Stimulated activated CD8-positive, alpha-beta memory T cell treated with anti-CD3 and anti-CD28 coated beads, Interleukin-15, amount 100 ng/mL, for 48 hours (primary cell): ENCODE data around the gene POLN.
"Not testable (repeated sequence)": the region's sequence is repeated elsewhere in the genome, so short reads cannot be mapped to it uniquely, and the experiment has no call there.

Experiments
- DNase-seq, 2 donors: peaks; one replicate each; pipeline ENCODE4 v3.0.0-alpha.2; 2020; ENCODE audit warnings: low read depth in 2 of 2

POLN gene

DNA sequence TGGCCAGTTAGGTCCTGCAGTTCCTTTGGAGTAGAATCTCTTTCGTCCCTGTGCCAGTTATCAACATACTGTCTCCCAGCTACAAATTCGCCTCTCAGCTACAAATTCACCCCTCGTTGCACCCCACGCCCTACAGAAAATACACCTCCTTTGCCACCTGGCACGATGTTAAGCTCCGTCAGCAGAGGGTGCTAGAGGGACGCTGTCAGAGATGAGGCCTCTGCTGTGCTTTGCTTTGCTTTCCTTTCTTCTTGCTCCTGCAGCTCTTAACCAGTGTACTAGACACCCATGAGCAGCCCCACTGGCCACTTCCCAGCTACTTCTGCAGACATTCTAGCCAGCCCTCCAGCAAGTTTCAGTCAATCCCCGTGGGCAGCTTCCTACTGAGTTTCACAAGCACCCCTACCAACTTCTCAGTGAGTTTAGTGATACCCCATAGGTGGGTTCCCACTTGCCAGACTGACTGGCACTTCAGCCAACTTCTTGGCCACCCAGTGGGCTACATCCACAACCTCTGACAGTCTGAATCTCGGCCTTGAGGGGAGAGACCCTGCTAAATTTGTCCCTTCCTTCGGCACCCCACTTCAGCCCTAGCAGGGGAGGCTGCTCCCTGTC is 21.8 kb downstream of the POLN start:
- DNase-seq = peak; percentile 44 to 53

DNA sequence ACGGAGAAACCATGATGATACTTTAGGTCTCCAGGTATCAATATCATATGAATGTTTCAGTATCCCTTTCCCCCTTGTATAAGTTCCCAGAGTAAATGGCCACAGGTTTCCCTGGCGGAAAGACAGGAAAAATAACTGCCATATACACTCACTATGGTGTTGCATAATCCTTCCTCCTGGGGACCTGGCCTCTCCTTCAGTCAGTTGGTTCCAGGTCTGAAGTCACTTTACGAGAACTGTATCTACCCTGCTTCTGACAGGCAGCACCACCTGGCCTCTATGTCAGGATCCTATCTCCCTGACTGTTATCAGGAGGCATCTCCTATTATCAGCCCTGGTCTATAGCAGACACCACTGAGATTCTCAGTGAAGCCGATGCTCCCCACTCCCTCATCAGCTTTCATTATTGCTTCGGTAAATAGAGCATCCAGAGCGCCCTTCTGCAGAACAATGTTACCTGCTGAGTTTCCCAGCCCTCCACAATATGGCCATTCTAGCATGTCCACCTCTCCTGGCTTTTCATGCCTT is 22.6 kb downstream of the POLN start:
- DNase-seq = no peak

DNA sequence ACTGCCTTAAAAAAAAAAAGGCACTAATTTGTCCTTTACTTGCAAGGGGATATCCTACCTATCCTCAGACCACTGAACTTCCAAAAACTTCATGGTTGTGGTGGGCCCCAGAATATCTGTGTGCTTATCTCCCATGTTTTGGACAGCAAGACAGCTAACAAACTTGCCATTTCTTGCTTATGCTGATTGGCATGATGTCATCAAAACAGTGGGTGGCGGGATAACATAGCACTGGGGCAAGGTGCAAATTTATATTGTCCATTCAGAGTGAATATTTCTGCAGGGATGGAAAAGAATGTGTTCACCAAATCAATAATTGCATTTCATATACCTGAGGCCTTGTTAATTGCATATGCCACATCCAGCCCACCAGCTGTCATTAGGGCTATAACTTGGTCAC is 23.5 kb downstream of the POLN start:
- no peak for DNase-seq

DNA sequence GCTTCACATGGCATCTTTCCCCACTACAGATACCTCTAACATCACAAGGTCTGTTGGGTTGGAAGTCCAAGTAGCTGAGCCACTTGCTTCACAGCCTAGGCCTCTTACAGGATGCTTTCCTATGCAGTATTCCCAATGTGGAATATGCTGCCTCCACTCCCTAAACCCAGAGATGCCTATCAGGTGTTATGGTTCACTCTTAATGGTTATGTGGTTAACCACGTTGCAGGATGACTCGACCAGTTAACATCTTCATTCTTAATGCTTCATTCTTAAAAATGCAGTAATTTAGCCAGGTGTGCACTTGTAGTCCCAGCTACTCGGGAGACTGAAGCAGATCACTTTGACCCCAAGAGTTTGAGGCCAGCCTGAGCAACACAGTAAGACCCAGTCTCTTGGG is 24.2 kb downstream of the POLN start:
- no peak for DNase-seq

DNA sequence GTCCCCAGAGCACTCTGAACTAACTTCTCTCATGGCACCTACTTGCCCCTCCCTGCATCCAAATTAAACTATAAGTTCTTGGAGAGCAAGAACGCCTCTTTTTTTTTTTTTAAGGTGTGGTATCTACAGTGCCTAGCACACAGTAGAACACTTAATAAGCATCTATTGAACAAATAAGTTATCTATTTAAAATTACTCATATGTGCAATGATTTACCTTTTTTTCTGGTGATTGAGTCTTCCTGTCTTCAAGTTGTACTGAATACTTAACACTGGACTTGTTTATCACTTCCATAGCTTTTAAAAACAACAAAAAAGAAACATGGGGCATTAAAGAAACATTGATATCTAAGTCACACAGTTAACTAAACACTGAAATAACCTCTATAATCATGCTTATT is 29.1 kb downstream of the POLN start:
- no peak for DNase-seq

DNA sequence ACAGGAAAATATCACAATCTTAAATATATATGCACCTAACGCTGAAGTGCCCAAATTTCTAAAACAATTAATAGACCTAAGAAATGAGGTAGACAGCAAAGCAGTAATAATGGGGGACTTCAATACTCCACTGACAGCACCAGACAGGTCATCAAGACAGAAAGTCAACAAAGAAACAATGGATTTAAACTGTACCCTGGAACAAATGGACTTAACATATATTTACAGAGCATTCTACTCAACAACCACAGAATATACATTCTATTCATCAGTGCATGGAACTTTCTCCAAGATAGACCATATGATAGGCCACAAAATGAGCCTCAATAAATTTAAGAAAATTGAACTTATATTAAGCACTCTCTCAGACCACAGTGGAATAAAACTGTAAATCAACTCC is 39.1 kb downstream of the POLN start:
- not testable (repeated sequence) for DNase-seq

DNA sequence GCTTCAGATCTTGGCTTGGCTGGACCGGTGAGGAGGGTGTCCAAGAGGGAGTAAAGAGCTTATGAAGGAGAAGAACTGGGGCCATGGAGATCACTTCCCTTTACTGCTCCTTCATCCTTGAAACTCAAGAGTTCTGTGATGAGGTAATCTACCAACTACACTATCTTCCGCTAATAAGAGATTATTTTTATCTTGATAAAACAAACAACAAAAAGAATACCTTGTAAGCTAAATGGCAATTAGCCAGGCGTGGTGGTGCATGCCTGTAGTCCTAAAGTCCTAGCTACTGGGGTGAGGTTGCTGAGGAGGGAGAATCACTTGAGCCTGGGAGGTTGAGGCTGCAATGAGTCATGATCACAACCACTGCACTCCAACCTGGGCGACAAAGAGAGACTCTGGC is 47.4 kb downstream of the POLN start:
- DNase-seq = no peak

DNA sequence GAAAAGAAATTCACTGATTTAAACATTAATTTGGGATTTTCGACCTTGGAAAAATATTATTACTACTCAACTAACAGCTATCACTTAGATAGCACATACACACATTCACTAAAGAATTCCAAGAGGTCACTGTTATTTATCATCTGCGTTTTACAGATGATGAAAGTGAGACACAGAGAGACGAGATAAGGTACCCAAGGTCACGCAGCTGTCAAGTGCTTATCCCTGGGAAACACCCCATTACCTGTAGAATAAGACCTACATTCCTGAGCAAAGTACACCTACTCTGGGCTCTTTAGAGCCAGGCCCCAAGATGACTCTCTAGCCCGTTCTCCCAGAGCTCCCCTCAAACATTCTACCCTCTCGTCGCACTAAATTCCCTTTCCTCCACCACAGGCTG is 48.6 kb downstream of the POLN start:
- no peak for DNase-seq

DNA sequence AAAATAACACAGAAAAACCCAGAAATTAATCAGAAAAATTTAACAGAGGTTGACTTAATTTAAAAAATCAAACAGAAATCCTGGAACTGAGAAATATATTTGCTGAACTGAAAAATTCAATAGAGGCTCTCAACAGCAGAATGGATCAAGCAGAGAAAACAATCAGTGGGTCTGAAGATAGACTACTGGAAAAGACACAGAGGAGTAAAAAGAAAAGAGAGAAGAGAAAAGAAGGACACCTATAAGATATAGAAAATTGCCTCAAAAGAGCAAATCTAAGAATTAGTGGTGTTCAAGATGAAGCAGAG is 55.1 kb downstream of the POLN start:
- no peak for DNase-seq

DNA sequence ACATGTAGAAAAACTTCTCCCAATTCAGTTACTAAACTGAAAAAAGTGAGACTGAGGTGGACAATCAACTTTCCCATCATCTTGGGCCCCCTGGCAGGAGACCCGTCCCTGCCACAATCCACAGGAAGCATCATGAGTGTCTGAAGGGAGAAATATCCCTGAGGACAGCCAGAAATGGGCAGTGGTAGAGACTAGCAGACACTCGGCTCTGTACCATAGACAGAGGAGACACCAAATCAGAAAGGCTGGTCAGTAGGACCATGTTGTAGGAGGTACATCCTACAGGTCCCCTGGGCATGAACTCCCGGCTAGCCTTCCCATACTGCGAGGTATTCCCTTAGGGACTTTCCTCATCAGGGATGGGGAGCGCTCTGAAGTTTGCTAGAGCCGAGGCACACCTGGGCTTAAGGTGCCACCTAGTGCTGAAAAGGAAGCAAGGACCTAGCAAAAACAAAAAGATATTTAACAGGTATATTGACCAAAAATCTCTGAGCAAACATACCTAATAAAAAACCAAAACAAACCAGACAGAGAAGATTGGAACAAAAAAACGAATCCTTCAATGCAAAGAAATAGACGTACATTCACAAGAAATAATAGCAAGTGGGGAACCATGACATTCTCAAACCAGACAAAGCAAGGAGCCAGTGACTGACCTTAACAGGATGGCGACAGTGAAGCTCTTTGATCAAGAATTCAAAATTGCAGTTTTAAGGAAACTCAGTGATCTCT is 55.6 kb downstream of the POLN start:
- no peak for DNase-seq

DNA sequence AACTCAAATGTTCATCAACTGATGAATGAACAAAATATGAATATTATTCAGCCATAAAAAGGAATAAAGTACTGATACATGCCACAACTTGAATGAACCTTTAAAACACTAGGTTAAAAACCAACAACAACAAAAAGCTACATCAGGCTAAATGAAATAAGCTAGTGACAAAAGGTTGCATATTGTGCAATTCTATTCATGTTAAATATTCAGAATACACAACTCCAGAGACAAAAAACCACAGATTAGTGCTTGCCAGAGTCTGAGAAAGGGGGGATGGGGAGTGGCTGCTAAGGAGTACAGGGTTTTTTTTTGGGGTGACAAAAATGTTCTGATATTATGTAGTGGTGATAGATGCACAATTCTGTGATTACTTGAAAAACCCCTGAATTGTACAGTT is 58.5 kb downstream of the POLN start:
- DNase-seq = no peak

DNA sequence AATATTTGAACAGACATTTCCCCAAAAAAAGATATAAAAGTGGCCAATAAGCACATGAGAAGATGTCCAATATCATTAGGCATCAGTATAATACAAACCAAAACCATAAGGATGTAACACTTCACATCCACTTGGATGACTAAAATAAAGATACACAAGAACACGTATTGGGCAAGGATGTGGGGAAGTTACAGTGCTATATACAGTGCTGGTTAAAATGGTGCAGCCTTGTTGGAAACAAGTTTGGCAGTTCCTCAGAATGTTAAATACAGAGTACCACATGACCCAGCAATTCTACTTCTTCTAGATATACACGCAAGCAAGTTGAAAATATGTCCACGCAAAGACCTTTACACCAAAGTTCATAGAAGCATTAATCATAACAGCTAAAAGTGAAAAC is 58.9 kb downstream of the POLN start:
- no peak for DNase-seq

DNA sequence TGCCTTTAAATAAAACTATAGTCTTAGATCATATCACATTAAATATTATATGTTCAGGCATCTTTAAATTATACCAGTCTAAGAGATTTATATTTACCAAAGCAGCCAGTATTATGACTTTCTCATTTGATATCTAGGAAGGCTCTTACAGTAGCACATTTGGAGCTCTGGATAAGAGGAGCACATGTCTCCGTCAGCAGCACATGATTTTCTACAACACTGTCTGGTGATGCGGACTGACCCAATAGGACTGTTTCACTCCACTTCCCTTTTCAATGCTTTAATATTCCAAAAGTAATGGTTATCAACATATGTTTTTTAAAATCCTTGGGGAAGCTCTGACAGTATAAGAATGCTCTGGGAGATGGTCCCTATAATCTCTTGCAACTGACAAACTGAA is 61.5 kb downstream of the POLN start:
- DNase-seq = no peak

DNA sequence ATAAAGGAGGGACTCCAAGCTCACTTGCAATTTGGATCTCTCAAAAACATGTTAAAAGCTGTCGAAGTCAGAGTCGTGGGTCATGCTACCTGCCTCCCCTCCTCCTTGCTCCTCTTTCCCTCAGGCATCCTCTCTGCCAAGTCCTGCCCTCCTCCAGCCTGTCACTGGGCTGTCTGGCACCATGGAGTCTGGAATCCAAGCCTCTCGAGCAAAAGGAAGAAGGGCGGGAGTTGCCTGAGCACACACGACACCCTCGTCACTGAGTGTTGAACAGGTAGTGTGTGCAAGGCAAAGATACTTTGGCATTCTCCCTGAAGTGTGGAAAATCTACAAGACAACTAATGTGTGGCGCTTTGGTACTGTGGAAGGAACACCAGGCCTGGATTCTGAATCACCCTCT is 62.2 kb downstream of the POLN start:
- DNase-seq = no peak

DNA sequence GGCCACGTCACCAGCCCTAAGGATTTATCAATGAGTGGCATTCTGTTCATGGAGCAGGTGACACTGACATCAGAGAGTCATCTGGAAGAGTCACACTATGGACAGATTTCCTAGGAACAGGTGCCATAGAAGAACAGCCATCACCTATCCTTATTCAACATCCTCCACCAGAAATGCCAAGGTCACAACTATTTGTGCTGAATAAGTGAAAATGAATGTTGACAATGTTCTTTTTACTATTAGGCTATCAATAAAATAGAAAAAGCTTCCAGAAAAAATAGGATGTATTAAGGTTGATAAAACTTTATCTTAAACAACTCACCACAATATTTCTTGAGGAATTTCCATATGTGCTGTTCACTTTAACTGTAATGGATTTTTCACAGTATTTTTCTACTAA is 62.9 kb downstream of the POLN start:
- no peak for DNase-seq

DNA sequence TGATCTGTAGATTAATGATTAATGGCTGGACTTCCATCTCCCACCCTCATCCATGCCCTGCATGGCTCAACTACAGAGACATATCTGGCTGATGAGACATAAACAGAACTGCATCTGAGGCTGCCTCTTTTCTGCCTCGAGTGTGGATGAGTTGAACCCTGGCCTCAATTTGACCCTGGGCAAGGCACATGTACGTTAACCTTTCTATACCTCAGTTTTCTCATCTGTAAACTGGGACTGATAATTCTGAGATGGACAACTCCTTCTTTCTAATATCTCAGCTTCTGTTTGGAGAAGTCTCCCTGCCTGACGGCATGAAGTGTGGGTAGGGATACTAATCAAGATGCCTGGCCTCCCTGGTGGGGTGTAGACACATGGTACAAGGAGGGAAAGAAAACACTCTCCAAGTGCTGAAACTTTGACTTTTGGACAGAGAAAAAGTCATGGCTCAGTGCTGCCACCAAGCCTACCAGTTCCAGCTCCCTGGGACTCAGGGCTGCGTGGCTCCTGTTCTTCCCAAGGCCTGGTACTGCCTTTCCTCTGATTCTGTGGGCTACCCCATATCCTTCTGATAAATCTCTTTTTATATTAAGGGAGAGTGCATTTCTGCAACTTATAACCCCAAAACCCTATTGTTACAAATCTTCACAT is 64.4 kb downstream of the POLN start:
- no peak for DNase-seq

DNA sequence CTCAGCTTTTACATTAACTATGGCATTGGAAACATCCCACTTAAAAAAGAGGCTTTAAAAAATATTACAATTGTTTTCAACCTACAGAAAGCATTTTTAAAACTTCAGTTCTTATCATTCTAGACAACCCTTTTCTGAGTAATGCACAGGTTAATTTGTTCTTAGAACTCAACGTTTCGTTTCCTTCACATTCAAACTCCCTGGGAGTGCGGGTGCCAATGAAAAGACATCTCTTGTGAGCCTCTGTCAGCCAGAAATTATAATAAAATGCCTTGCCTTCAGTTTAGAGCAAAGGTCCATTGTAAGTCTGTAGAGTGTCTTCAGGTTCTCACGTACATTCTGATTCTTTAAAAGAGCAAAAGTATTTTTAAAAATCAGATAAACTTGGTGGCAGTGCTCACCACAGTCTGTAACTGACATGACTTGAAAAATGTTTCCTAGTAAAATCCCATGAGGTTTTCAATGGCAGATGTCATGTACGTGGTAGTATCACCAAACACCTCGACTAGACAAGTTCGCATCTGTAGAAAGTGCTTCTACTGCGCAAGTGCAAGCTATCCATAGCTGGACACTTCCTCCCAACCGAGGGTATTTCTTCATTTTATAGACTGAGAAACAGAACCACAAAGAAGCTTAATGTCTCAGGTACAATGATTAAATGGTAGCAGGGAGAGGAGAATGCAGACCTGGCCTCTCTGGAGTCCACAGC is 65.8 kb downstream of the POLN start:
- no peak for DNase-seq

DNA sequence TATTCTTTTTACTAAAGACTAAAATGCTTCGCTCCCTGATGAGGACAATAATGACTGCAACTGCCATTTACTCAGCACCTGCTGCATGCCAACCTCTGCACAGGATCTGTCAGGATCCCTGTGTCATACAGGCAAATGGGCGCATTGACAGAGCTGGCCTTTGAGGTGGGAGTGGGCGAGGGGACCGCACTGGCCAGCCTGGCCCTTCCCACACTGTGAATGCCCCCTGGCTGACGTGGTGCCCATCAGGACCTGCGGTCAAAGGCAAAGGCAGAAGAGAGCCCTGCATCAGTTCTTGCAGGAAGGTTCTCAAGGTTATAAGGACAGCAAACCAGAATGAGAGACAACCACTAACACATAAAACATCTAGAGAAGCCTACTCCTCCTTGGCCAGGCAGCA is 67.9 kb downstream of the POLN start:
- DNase-seq = no peak

DNA sequence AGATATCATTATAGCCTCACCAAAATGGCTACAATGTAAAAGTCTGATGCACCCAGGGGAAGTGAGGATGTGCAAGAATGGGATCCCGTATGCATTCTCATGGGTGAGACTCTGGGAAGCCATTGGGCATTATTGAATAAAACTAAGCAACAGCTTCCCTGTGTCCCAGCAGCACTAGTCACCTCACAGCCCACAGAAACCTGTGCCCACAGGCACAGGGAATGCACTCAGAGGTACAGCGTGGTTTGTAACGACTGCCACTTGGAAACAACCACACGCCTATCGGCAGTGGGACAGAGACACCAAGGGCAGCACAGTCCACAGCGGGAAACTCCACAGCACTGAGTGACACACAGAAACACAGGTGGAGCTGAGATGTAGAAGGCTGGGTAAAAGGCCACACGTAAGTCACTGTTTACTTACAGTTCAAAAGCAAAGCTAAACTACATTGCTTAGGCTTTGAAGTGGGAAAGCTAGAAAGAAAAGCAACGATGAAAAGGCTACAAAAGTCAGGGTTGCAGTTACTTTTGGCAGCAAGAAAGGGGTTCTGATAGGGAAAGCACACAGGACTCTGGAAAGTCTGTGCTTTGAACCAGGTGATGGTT is 69.2 kb downstream of the POLN start:
- DNase-seq = no peak

DNA sequence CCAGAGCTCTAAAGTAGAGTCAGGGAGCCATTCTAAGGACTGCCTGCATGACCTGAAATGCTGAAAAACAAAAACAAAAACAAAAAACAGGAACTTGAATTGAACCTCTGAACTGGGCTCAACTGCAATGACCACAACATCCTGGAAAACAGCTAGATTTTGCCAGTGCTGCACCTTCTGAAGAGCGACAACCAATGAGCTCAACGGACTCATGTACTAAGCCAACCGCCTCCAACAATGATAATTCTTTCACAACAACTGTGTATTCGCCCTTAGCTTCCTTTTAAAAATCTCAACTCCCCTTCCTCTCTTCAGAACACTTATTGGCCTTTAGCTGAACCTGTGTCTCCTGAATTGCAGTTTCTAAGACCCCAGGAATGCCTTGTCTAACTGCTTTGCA is 69.8 kb downstream of the POLN start:
- DNase-seq = no peak

DNA sequence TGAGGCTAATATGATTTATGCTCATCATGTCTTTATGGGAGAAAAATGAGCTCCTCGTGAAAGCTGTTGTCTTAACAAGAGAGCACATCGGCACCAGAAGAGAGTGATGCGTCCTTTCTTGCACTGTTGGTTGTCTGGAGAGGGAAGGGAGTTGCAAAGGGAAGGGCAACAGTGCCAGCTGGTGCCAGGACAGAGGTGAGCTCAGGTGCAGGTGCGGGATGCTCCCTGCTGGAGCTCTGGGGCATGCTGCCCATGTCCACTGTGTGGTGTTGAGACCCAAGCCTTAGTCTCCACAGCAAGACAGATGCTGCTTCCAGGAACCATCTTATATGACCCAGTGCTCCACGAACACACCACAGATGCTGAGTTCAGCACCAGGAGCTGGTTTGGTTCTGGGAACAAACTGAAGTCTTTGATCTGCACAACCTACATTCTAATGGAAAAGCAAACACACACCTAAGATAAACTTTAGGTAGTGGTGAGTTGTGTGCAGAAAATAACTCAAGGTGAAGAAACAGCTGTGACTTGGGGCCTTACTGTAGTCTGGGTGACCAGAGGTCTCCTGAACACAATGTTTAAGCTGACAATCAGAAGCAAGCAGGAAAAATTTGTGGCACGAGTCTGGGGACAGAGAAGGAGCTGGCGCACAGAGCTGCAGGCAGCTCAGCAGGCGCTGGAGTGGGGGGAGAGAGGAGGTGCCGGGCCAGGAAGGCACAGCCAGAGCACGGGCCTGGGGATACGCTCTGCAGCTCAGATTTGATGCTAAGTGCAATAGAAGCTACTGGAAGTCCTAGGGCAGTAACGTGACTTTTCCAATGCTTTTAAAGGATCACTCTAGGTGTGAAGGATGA is 73.2 kb downstream of the POLN start:
- no peak for DNase-seq
